DND-41 (cell line): Measurements from ENCODE around the gene TINCR.

Source experiments
- ATAC-seq: fragments of 200-7000 bp; cut with Tn5 transposase; 3 replicates; pipeline ENCODE4 v1.9.1; 2021; ENCODE audit warnings: low read depth; ENCODE audit not compliant: insufficient read depth
- DNase-seq: peaks from one replicate; pipeline ENCODE4 v3.0.0-alpha.2; 2020
- H2AFZ ChIP-seq: 2 replicates; pipeline ENCODE4 v1.6.0; 2012; ENCODE audit warnings: low read depth, low read length
- H3K27ac ChIP-seq: 2 replicates; pipeline ENCODE4 v1.5.1; 2012; ENCODE audit warnings: low read length, inconsistent platforms
- H3K27me3 ChIP-seq: fragments of 200-600 bp; sonication (generic); 2 replicates; pipeline ENCODE4 v1.6.0; 2012; ENCODE audit warnings: low read length, mild to moderate bottlenecking, inconsistent platforms; ENCODE audit not compliant: insufficient read depth, poor library complexity
- H3K36me3 ChIP-seq: 2 replicates; pipeline ENCODE4 v1.5.1; 2012; ENCODE audit warnings: low read length, inconsistent platforms; ENCODE audit not compliant: insufficient read depth
- H3K4me1 ChIP-seq: 2 replicates; pipeline ENCODE4 v1.5.1; 2012; ENCODE audit warnings: mild to moderate bottlenecking, low read length; ENCODE audit not compliant: insufficient read depth
- H3K4me2 ChIP-seq: 2 replicates; pipeline ENCODE4 v1.6.0; 2012; ENCODE audit warnings: mild to moderate bottlenecking, moderate library complexity, low read length, inconsistent platforms; ENCODE audit not compliant: insufficient read depth
- H3K4me3 ChIP-seq, 2 experiments: fragments of 200-600 bp in 1 of 2; shearing (Covaris generic) in 1 of 2; 2 replicates each; pipeline ENCODE4 v1.5.1; 2012 to 2016; ENCODE audit warnings: inconsistent platforms in 2 of 2, low read length in 2 of 2, mild to moderate bottlenecking in 2 of 2, low read depth in 1 of 2, moderate library complexity in 1 of 2
- H3K79me2 ChIP-seq: 2 replicates; pipeline ENCODE4 v1.6.0; 2012; ENCODE audit warnings: low read length, inconsistent platforms; ENCODE audit not compliant: insufficient read depth
- H3K9ac ChIP-seq: 2 replicates; pipeline ENCODE4 v1.6.0; 2012; ENCODE audit warnings: low read depth, mild to moderate bottlenecking, inconsistent platforms, low read length, moderate library complexity
- H3K9me3 ChIP-seq: 2 replicates; pipeline ENCODE4 v1.5.1; 2012; ENCODE audit warnings: low read length, moderate library complexity, mild to moderate bottlenecking, inconsistent platforms; ENCODE audit not compliant: insufficient read depth, severe bottlenecking
- H4K20me1 ChIP-seq: 2 replicates; pipeline ENCODE4 v1.6.0; 2012; ENCODE audit warnings: low read length; ENCODE audit not compliant: insufficient read depth
- CTCF ChIP-seq: IDR thresholded peaks from 2 replicates; pipeline ENCODE4 v1.5.1; 2012; ENCODE audit warnings: borderline replicate concordance, low read length, moderate library complexity, mild to moderate bottlenecking; ENCODE audit not compliant: poor library complexity, severe bottlenecking; ENCODE audit errors: extremely low read depth
- EZH2 ChIP-seq: IDR thresholded peaks from 3 replicates; pipeline ENCODE4 v1.6.1; 2012; ENCODE audit warnings: borderline replicate concordance, low read depth, mild to moderate bottlenecking, moderate library complexity, low read length, inconsistent platforms; ENCODE audit not compliant: severe bottlenecking

Gene TINCR

GRCh38 chr19:5585461-5586299 lies 17.9 kb upstream of the TINCR start:
- H3K27me3 ChIP-seq = no peaks in the 10 kb centered on the region
- no peak overlapping the region for H2AFZ ChIP-seq
- peak; percentile 70 for DNase-seq
- H3K9me3 ChIP-seq = no peaks in the 10 kb centered on the region
- H3K4me2 ChIP-seq = no peak overlapping the region
- no peaks in the 10 kb centered on the region for H3K4me1 ChIP-seq
- H3K4me3 ChIP-seq = no peak overlapping the region
- H3K79me2 ChIP-seq = no peaks in the 10 kb centered on the region
- peaks cover 43% of the 10 kb centered on the region for H4K20me1 ChIP-seq
- no peak for TF ChIP-seq CTCF
- TF ChIP-seq EZH2 = no peak
- H3K36me3 ChIP-seq = peaks cover 66% of the 10 kb centered on the region
- H3K9ac ChIP-seq = no peak overlapping the region
- ATAC-seq = peak; percentile 76
- no peak overlapping the region for H3K27ac ChIP-seq

- H3K9me3 ChIP-seq = no peaks in the 10 kb centered on the region
- peaks cover 7% of the 10 kb centered on the region; the same call in 1 of the 2 replicates for H4K20me1 ChIP-seq
- no peak for DNase-seq
- H3K27ac ChIP-seq = no peak overlapping the region
- no peak overlapping the region for H3K9ac ChIP-seq
- H3K36me3 ChIP-seq = peaks cover 14% of the 10 kb centered on the region
- no peak overlapping the region for H2AFZ ChIP-seq
- H3K4me2 ChIP-seq = no peak overlapping the region
- TF ChIP-seq CTCF (no peak), EZH2 (no peak)
- no peaks in the 10 kb centered on the region for H3K27me3 ChIP-seq
- no peaks in the 10 kb centered on the region for H3K79me2 ChIP-seq
- peaks cover 8% of the 10 kb centered on the region for H3K4me1 ChIP-seq
- ATAC-seq = no peak
- H3K4me3 ChIP-seq = no peak overlapping the region
These were observed 12.4 kb upstream of the TINCR start for GRCh38 chr19:5580161-5580571.

- Histone ChIP-seq H3K9ac (no peak overlapping the region), H3K4me1 (peaks cover 8% of the 10 kb centered on the region), H3K4me2 (no peak overlapping the region), H2AFZ (no peak overlapping the region), H3K79me2 (no peaks in the 10 kb centered on the region), H4K20me1 (peaks cover 6% of the 10 kb centered on the region; the same call in 1 of the 2 replicates), H3K27ac (no peak overlapping the region), H3K36me3 (peaks cover 13% of the 10 kb centered on the region), H3K27me3 (no peaks in the 10 kb centered on the region), H3K4me3 (no peak overlapping the region), H3K9me3 (no peaks in the 10 kb centered on the region)
- TF ChIP-seq EZH2 = no peak
- TF ChIP-seq CTCF = no peak
- ATAC-seq (no peak), DNase-seq (no peak)
These were observed 11.9 kb upstream of the TINCR start for GRCh38 chr19:5579697-5580096.
